Cardiac fibroblast (primary cell): ENCODE results near the gene PPTC7.
"Not testable (repeated sequence)": the region's sequence is repeated elsewhere in the genome, so short reads cannot be mapped to it uniquely, and the experiment has no call there.

Experiments used
- DNase-seq, 2 donors: peaks; one replicate each; pipeline versions ENCODE4 v3.0.0 to v3.0.0-alpha.2; 2010; ENCODE audit warnings: low read depth in 2 of 2
- H3K4me3 ChIP-seq, 2 donors: replicated peaks in 1 of 2; 1 replicate in 1 of 2; 2 replicates in 1 of 2; pipeline ENCODE4 v1.5.1; 2011; ENCODE audit warnings: low read depth in 2 of 2, low read length in 2 of 2, mild to moderate bottlenecking in 2 of 2, moderate library complexity in 1 of 2
- TF ChIP-seq, protein P1 (sequence below): IDR thresholded peaks from one replicate; pipeline ENCODE4 v1.5.1; 2011; ENCODE audit warnings: low read depth, mild to moderate bottlenecking, low read length, inconsistent platforms

The PPTC7 gene

GRCh38 chr12:110548678-110549077 is 34.4 kb downstream of the PPTC7 start:
- H3K4me3 ChIP-seq = no peak overlapping the region
- peak in 1 of 2 donors; percentile 53 for DNase-seq
- TF ChIP-seq, protein P1, sequence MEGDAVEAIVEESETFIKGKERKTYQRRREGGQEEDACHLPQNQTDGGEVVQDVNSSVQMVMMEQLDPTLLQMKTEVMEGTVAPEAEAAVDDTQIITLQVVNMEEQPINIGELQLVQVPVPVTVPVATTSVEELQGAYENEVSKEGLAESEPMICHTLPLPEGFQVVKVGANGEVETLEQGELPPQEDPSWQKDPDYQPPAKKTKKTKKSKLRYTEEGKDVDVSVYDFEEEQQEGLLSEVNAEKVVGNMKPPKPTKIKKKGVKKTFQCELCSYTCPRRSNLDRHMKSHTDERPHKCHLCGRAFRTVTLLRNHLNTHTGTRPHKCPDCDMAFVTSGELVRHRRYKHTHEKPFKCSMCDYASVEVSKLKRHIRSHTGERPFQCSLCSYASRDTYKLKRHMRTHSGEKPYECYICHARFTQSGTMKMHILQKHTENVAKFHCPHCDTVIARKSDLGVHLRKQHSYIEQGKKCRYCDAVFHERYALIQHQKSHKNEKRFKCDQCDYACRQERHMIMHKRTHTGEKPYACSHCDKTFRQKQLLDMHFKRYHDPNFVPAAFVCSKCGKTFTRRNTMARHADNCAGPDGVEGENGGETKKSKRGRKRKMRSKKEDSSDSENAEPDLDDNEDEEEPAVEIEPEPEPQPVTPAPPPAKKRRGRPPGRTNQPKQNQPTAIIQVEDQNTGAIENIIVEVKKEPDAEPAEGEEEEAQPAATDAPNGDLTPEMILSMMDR = no peak

- TF ChIP-seq, protein P1 = no peak
- DNase-seq = no peak
- no peak overlapping the region for H3K4me3 ChIP-seq
These were observed 36.0 kb downstream of the PPTC7 start for GRCh38 chr12:110547090-110547489.

DNA sequence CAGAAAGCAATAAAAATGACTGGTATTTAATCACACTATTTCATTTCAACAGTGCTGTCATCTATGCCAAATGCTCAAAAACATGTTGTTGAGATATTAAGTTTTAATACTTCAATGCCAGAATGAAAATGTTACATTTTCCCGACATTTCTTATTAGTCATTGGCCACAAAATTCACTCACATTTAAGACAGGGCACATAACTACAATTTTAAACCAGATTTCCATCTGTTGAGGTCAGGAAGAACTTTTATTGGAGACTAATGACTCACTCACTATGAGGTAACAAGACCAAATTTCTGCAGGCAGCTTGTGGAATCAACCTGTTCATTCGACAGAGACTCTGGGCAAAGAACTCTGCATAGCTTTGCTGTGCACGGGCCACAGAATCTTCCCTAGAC is 36.8 kb downstream of the PPTC7 start:
- H3K4me3 ChIP-seq = no peak overlapping the region
- peak; percentile 72 to 94 for DNase-seq
- TF ChIP-seq, protein P1 = no peak

- DNase-seq = peak in 1 of 2 donors; percentile 25
- TF ChIP-seq, protein P1 = no peak
- H3K4me3 ChIP-seq = no peak overlapping the region
These were observed 37.3 kb downstream of the PPTC7 start for GRCh38 chr12:110545812-110546211.

- DNase-seq = peak; percentile 81 to 97
- not testable (repeated sequence) for H3K4me3 ChIP-seq
These were observed 37.9 kb downstream of the PPTC7 start for GRCh38 chr12:110545259-110545658.

GRCh38 chr12:110543965-110544364 is 39.2 kb downstream of the PPTC7 start:
- DNase-seq = no peak
- TF ChIP-seq, protein P1 = no peak
- no peak overlapping the region for H3K4me3 ChIP-seq

GRCh38 chr12:110543252-110543959 is 39.7 kb downstream of the PPTC7 start:
- TF ChIP-seq, protein P1 = no peak
- no peak overlapping the region for H3K4me3 ChIP-seq
- peak; percentile 94 for DNase-seq
